Uterus (tissue), 4 donors: ENCODE measurements around the gene SOX30. TPM values are rescaled to one million over a fixed set of nuclear protein-coding genes. Genes with fewer than 3 reads are reported as not detected.

Experiments used
- DNase-seq, 2 donors: peaks; one replicate each; pipeline ENCODE4 v3.0.0-alpha.2; 2019 to 2020
- H3K27ac ChIP-seq, 2 donors: fragments of 200-600 bp; sonication (generic); 1 replicate in 1 of 2; 2 replicates in 1 of 2; pipeline ENCODE4 v1.5.1; 2016 to 2018
- H3K27me3 ChIP-seq, 2 donors: fragments of 200-600 bp; sonication (generic); one replicate each; pipeline ENCODE4 v1.5.1; 2018 to 2019; ENCODE audit warnings: control low read depth in 1 of 2
- H3K36me3 ChIP-seq, 2 donors: fragments of 200-600 bp; sonication (generic); one replicate each; pipeline ENCODE4 v1.5.1; 2019; ENCODE audit warnings: control low read depth in 1 of 2
- H3K4me1 ChIP-seq, 2 donors: fragments of 200-600 bp; sonication (generic); one replicate each; pipeline ENCODE4 v1.5.1; 2018 to 2019; ENCODE audit warnings: control low read depth in 1 of 2
- H3K4me3 ChIP-seq, 2 donors: fragments of 200-600 bp; sonication (generic); 1 replicate in 1 of 2; 2 replicates in 1 of 2; pipeline ENCODE4 v1.5.1; 2018 to 2019; ENCODE audit warnings: mild to moderate bottlenecking in 1 of 2
- H3K9me3 ChIP-seq, 2 donors: fragments of 200-600 bp; sonication (generic); one replicate each; pipeline ENCODE4 v1.5.1; 2019; ENCODE audit warnings: control low read depth in 1 of 2
- POLR2A ChIP-seq, 2 donors: fragments of 450-650 bp; IDR thresholded peaks; one replicate each; pipeline ENCODE4 v1.6.1; 2016; ENCODE audit warnings: antibody characterized with exemption in 2 of 2, mild to moderate bottlenecking in 1 of 2, moderate library complexity in 1 of 2
- intact Hi-C: fragments of 100-400 bp; cut with DNase I; formaldehyde crosslinking; loops from one replicate; pipeline ENCODE4 v1.15.1; 2023; ENCODE audit warnings: low total_unique reads
- small RNA-seq: library from RNA; depleted of rRNA; stranded (forward); fragments of <200 nt; gene quantifications from one replicate; pipeline ENCODE3, GENCODE V24; 2016
- total RNA-seq, 4 donors: library from RNA; depleted of rRNA in 3 of 4; stranded (reverse); fragments of >200 nt in 3 of 4; gene quantifications; one replicate each; pipeline versions ENCODE4 v1.1.0 to v1.2.4, GENCODE V29; 2014 to 2023
- TF ChIP-seq, protein P1 (sequence below), 4 experiments: fragments of 200-600 bp in 2 of 4; fragments of 450-650 bp in 2 of 4; sonication (generic) in 2 of 4; IDR thresholded peaks; one replicate each; pipeline ENCODE4 v1.5.1; 2016 to 2019; ENCODE audit warnings: antibody characterized with exemption in 4 of 4, mild to moderate bottlenecking in 2 of 4, moderate library complexity in 1 of 4
- donor health status: DM: yes; HTN: yes; CAD: no.

The SOX30 gene
- total RNA-seq, 4 donors from 2014 or later: not detected

DNA sequence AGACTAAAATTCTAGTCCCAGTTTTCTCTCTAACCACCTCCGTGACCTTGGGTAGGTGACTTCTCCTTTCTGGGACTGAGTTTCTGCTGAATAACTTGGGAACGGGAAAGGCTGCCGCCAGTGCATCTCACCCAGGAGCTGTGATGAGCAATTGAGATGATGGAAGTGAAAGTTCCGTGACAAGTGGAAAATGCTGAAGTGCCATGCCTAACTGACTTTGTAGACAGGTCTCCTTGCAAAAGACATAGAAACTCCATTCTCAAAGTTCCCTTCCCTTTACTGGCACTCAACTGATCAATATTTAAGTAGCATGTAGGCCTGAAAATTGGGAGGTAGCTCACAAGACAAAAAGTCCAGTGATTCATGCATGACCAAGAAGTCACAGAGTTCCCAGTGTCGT lies 70.3 kb downstream of the SOX30 start:
- no peak for DNase-seq
- Histone ChIP-seq H3K4me3 (no peak overlapping the region), H3K27ac (no peak overlapping the region), H3K4me1 (no peaks in the 10 kb centered on the region), H3K36me3 (no peaks in the 10 kb centered on the region), H3K9me3 (no peaks in the 10 kb centered on the region), H3K27me3 (no peaks in the 10 kb centered on the region)
- intact Hi-C loops: no loop called here
- no peak for TF ChIP-seq POLR2A (IDR thresholded peaks at IDR 0.05)
- TF ChIP-seq, protein P1, sequence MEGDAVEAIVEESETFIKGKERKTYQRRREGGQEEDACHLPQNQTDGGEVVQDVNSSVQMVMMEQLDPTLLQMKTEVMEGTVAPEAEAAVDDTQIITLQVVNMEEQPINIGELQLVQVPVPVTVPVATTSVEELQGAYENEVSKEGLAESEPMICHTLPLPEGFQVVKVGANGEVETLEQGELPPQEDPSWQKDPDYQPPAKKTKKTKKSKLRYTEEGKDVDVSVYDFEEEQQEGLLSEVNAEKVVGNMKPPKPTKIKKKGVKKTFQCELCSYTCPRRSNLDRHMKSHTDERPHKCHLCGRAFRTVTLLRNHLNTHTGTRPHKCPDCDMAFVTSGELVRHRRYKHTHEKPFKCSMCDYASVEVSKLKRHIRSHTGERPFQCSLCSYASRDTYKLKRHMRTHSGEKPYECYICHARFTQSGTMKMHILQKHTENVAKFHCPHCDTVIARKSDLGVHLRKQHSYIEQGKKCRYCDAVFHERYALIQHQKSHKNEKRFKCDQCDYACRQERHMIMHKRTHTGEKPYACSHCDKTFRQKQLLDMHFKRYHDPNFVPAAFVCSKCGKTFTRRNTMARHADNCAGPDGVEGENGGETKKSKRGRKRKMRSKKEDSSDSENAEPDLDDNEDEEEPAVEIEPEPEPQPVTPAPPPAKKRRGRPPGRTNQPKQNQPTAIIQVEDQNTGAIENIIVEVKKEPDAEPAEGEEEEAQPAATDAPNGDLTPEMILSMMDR (IDR thresholded peaks at IDR 0.05): no peak

DNA sequence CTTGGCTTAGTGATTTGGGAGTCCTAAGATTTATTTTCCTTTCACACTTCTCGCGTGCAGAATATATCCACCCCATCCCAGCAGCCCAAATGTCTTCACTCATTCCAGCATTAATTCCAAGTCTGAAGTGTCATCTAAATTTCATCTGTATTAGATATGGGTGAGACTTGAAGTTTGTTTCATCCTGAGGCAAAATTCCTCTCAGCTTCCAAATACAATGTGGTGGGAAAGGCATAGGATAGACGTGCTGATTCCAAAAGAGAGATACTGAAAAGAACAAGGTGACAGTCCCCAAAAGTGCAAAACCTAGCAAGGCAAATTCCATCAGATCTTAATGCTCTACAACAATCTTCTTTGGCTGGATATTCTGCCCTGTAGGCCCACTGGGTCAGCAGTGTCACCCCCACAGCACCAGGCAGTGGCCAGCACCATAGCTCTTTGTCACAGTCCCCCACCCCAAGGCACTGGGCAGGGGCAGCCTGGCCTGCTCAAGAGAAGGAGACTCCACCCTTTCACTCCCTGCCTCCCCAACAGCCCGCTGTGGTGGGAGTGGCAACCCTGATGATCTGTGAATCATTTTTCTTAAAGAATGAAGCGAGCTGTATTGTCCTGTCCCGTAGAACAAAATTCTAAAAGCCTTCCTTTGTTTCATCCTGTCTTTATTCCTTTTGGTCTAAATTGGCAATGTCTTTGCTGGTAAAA lies 74.0 kb downstream of the SOX30 start:
- H3K27ac ChIP-seq: no peak overlapping the region
- no peaks in the 10 kb centered on the region for H3K27me3 ChIP-seq
- no peak for TF ChIP-seq POLR2A (IDR thresholded peaks at IDR 0.05)
- TF ChIP-seq, protein P1 (IDR thresholded peaks at IDR 0.05): no peak
- no peaks in the 10 kb centered on the region for H3K4me1 ChIP-seq
- intact Hi-C loops: loop anchor here (10.0 kb wide), 1 partner anchor 63 kb away; no protein-coding TSS in a partner anchor
- no peaks in the 10 kb centered on the region for H3K36me3 ChIP-seq
- no peak overlapping the region for H3K4me3 ChIP-seq
- no peak for DNase-seq
- no peaks in the 10 kb centered on the region for H3K9me3 ChIP-seq

DNA sequence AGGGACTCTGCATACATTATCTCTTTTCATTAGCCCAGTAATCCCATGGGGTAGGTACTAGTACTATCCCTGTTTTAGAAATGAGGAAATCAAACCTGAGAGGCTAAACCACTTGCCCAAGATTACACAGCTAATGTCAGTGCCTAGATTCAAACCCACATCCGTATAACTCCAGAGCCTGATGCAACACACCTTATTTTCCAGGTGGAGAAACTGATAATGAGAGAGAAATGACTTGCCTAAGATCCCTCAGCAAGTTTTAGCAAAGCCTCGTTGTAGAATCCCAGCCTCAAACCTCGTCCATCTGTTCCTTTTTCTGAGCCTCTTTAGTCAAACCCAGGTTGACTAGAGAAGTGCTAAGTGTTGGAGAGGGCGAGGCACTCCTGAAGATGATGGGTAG lies 75.6 kb downstream of the SOX30 start:
- H3K36me3 ChIP-seq: no peaks in the 10 kb centered on the region
- intact Hi-C loops: loop anchor here (10.0 kb wide), 1 partner anchor 62 kb away; no protein-coding TSS in a partner anchor
- no peak for DNase-seq
- H3K27ac ChIP-seq: peak overlapping the region in 1 of 2 donors; percentile 88
- H3K27me3 ChIP-seq: no peaks in the 10 kb centered on the region
- H3K4me3 ChIP-seq: no peak overlapping the region
- no peaks in the 10 kb centered on the region for H3K4me1 ChIP-seq
- no peak for TF ChIP-seq POLR2A (IDR thresholded peaks at IDR 0.05)
- TF ChIP-seq, protein P1 (IDR thresholded peaks at IDR 0.05): no peak
- H3K9me3 ChIP-seq: no peaks in the 10 kb centered on the region

Small RNAs within 50 kb of the gene (small RNA-seq; reads per million reads assigned to genes)
- gene RNU6-390P: not detected

Other genes starting within 250 kb of the SOX30 start
- under 1 TPM in 2 of 4 donors, not detected in 2; 0.14 to 0.43 TPM for gene NIPAL4, start 192.2 kb downstream of the SOX30 start, total RNA-seq
- gene ADAM19, start 76.7 kb downstream of the SOX30 start, total RNA-seq: 10 to 100 TPM in 3 of 4 donors, 1 to 10 TPM in 1; 2.4 to 25.6 (median 15.3) TPM
- not detected for gene C5orf52, start 19.1 kb upstream of the SOX30 start, total RNA-seq
- 10 to 100 TPM in 3 of 4 donors, 1 to 10 TPM in 1; 6.5 to 29.2 (median 19.6) TPM for gene THG1L, start 79.0 kb upstream of the SOX30 start, total RNA-seq
- gene LSM11, start 91.3 kb upstream of the SOX30 start, total RNA-seq: 10 to 100 TPM in 1 of 4 donors, 1 to 10 TPM in 3; 2.8 to 14.3 (median 8.7) TPM
- 10 to 100 TPM; 36.6 to 96.0 (median 55.3) TPM for gene CLINT1, start 206.7 kb upstream of the SOX30 start, total RNA-seq